ENCODE results near the gene CD300A.

- TF ChIP-seq POLR2A (IDR thresholded peaks at IDR 0.05; ENCODE audit: low read length) (no peak), GATA1 (IDR thresholded peaks at IDR 0.05; ENCODE audit: low read depth, low read length) (no peak)
These were observed 33.6 kb upstream of the CD300A start for GRCh38 chr17:74432766-74433391.

Measured in erythroblast (primary cell).